RCC 7860 (cell line): ENCODE results near the gene CCDC117.

ENCODE experiments used
- DNase-seq: peaks from one replicate; pipeline ENCODE4 v3.0.0-alpha.2; 2015; ENCODE audit warnings: low spot score
- FAIRE-seq: peaks from 2 replicates; lab custom pipeline; 2012; peaks lifted over from hg19 to GRCh38; lab: Jason Lieb, UNC

The CCDC117 gene

GRCh38 chr22:28826921-28827320 lies 54.4 kb downstream of the CCDC117 start:
- DNase-seq (no peak), FAIRE-seq (no peak)

DNA sequence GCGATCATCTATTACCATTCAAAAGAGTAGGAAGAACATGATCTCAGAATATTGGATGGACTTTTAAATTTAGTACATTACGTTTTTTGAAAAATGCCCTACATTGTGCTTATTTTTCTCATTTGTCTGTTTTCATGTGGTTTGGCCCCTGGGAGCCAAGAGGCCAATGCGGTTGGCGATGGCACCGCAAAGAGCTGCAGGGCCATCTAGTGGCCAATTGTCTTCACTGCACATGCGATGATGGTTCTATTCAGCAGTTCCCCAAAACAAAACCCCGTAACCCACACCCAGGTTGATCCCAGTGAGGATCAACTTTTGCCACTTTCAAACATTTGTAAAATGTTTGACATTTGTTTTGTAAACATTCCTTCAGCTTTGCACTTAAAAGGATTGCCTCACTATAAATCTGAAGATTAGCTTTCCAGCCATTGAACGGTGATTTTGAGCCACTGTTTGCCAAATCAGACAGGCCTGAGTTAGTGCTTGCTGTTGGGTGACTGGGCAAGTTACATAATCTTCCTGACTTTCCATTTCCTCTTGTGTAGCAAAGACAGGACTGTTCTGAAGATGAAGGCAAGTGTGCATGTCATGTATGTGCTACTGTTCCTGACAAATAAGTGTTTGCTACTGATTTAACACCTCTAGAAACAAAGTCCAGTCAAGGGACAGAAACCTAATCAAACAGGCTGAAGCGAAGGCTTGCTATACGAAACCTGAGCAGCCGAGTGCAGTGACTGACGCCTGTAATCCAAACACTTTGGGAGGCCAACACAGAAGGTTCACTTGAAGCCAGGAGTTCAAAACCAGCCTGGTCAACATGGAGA lies 57.1 kb downstream of the CCDC117 start:
- no peak for FAIRE-seq
- peak; percentile 21 for DNase-seq

DNA sequence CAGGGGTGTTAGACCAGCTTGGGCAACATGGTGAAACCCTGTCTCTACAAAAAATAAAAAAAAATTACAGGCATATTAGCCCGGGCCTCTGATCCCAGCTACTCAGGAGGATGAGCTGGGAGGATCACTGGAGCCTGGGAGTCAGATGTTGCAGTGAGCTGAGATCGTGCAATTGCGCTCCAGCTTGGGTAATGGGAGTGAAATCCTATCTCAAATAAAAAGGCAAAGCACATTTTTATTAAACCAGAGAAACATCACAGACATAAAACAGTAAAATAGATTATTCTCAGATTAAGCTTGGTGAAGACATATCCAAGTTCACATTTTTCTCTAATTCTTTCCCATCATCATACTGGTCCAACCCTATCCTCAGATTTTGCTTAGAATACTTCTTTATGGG lies 57.9 kb downstream of the CCDC117 start:
- FAIRE-seq, result no peak

GRCh38 chr22:28831140-28832072 lies 58.9 kb downstream of the CCDC117 start:
- FAIRE-seq, result no peak

More for the DNA sequence above, 57.9 kb downstream of the CCDC117 start:
- no peak for DNase-seq

DNA sequence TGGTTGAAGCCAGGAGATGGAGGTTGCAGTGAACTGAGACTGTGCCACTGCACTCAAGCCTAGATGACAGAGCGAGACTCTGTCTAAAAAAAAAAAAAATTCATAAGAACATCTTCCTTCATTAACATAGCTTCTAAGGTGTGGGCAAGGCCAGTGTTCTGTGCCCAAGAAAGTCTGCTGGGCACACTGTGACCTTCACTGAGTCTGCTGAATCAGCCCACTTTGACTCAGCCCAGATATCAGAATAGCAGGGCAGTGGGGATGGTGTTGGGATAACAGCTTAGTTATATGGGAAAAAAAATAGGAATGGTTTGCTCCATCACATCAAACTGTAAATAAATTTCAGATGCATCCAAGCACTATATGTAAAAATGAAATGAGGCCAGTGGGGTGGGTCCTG lies 60.2 kb downstream of the CCDC117 start:
- DNase-seq, result no peak
- FAIRE-seq, result no peak

More at GRCh38 chr22:28831140-28832072, 58.9 kb downstream of the CCDC117 start:
- DNase-seq, result no peak

GRCh38 chr22:28833276-28833923 lies 60.9 kb downstream of the CCDC117 start:
- DNase-seq, result no peak
- no peak for FAIRE-seq

- no peak for FAIRE-seq
Observed at GRCh38 chr22:28835630-28836189, 63.2 kb downstream of the CCDC117 start.

GRCh38 chr22:28837640-28838039 lies 65.1 kb downstream of the CCDC117 start:
- no peak for DNase-seq
- FAIRE-seq, result no peak

More at GRCh38 chr22:28835630-28836189, 63.2 kb downstream of the CCDC117 start:
- no peak for DNase-seq
